ENCODE results near the gene CREM. TPM values are rescaled to one million over a fixed set of nuclear protein-coding genes. Genes with fewer than 3 reads are reported as not detected.
"Not testable (repeated sequence)": the region's sequence is repeated elsewhere in the genome, so short reads cannot be mapped to it uniquely, and the experiment has no call there.

The CREM gene
- total RNA-seq (10 to 100 TPM; 16.4 to 17.1 TPM), polyA plus RNA-seq (10 to 100 TPM; 20.4 to 29.6 (median 23.7) TPM), total RNA-seq (20.4 to 106 (median 47.2) reads per million in 6 experiments)

DNA sequence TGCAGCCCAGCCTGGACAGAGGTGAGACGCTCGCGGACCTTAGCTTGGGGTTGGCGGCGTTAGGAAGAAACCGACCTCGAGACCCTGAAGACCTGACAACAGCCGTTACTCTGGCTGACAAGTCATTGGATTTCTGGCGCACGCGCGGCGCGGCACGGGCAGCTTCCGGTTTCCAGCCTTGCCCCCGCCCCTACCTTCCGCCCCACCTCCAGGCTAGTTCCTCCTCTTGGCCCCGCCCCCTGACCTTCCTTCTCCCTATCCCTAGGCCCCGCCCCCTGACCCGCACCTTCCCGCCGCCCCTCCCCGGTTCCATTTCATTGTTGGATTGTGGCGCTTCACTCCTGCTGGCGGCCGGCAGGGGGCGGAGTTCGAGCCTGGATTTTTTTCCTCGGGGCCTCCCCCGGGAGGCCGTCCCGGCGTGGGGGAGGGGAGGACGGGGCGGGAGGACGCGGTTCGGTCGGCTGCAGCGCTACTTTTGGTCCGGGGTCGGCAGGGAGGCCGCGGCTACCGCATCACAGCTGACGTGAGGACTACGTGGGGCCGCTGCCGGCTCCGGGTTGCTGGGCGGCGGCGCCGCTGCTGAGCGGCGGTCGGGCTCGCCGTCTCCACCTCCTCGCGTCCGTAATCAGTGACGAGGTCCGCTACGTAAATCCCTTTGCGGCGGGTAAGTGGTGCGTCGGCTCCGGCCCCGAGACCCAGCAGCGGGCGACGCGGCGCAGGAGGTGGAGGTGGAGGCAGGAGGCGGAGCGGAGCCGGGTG, at the start of gene CREM:
CREM (plus strand) TSS at position 317 of the 759 bp plus-strand sequence. CDS start 10,990 bp downstream, outside the sequence.
- DNase-seq (peak; percentile 97 to 100 (median 99)), ATAC-seq (peak; percentile 77 to 79)
- peak within 1 kb of the TSS; percentile 95 to 100 (median 99) for H3K27ac Mint-ChIP-seq
- POLR2A ChIA-PET: interaction anchor here (0.6 to 3.9 kb wide), 14 partner anchors 8 to 1878 kb away, joined by 3 to 78 read pairs (median 4); partner anchors contain the start of gene CUL2
- no peaks in the 10 kb centered on the region for H3K9me3 Mint-ChIP-seq
- peaks cover 6 to 51% (median 37%) of the 10 kb centered on the region in 4 donors for H3K4me1 Mint-ChIP-seq
- no peaks in the 10 kb centered on the region for H3K36me3 Mint-ChIP-seq
- H3K27me3 Mint-ChIP-seq: no peaks in the 10 kb centered on the region
- H3K4me3 Mint-ChIP-seq: peak within 1 kb of the TSS; percentile 82 to 97 (median 92)

DNA sequence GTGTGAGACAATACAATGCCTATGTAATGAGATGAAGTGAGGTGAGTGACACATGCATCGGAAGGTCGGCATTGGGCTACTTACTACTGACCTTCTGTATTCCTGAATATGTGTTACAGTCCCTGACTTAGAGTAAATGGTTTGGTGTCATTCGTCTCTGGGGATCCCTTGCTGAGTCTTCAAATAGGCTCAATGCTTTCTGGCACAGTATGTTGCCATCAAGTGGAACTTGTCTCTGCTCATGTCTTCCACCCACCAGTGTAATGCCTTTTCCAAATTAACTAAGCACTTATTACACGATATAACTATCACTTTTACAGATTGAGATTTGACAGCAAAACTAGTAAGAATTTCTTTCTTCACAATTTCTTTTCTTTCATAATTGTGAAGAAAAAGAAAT, 47.4 kb upstream of the CREM start:
- no peak for DNase-seq
- POLR2A ChIA-PET: no interaction called here
- Mint-ChIP-seq H3K27me3 (no peaks in the 10 kb centered on the region), H3K36me3 (peaks cover 6 to 61% (median 20%) of the 10 kb centered on the region in 3 donors), H3K4me1 (peaks cover 26 to 54% (median 41%) of the 10 kb centered on the region in 4 donors), H3K4me3 (no peak overlapping the region), H3K9me3 (peaks cover 0 to 3% (median 0%) of the 10 kb centered on the region in 9 donors), H3K27ac (peak overlapping the region in 1 of 10 donors; percentile 4)
- ATAC-seq: no peak

DNA sequence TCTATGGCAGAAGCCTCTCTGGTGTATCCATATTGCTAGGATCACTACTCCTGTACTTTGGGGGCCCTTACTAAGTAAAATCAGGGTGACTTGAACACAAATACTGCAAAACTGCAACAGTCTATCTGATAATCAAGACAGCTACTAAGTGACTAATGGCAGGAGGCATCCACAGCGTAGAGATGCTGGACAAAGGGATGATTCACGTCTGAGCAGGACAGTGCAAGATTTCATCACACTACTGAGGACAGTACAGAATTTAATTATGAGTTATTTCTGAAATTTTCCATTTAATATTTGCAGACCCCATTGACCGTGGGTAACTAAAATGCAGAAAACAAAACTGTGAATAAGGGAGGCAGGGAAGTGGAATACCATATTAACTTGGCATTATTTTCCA, 46.9 kb upstream of the CREM start:
- no peak for DNase-seq
- Mint-ChIP-seq H3K9me3 (peaks cover 0 to 3% (median 0%) of the 10 kb centered on the region in 9 donors), H3K27me3 (no peaks in the 10 kb centered on the region), H3K4me3 (no peak overlapping the region), H3K27ac (peak overlapping the region in 1 of 10 donors; percentile 4), H3K4me1 (peaks cover 23 to 54% (median 42%) of the 10 kb centered on the region in 4 donors), H3K36me3 (peaks cover 6 to 58% (median 20%) of the 10 kb centered on the region in 3 donors)
- ATAC-seq: no peak
- POLR2A ChIA-PET: no interaction called here

GRCh38 chr10:35080261-35080660, 46.4 kb upstream of the CREM start:
- Mint-ChIP-seq H3K36me3 (peaks cover 6 to 56% (median 20%) of the 10 kb centered on the region in 3 donors), H3K4me1 (peaks cover 20 to 50% (median 38%) of the 10 kb centered on the region in 4 donors)
- not testable (repeated sequence) for ATAC-seq

GRCh38 chr10:35083242-35083641, 43.4 kb upstream of the CREM start:
- H3K4me3 Mint-ChIP-seq: peak overlapping the region in 2 of 10 donors; percentile 2 to 22
- peaks cover 34 to 70% (median 65%) of the 10 kb centered on the region in 4 donors for H3K4me1 Mint-ChIP-seq
- ATAC-seq: no peak
- peak overlapping the region in 1 of 10 donors; percentile 58 for H3K27ac Mint-ChIP-seq
- peaks cover 6 to 51% (median 18%) of the 10 kb centered on the region in 3 donors for H3K36me3 Mint-ChIP-seq
- DNase-seq: no peak
- H3K27me3 Mint-ChIP-seq: no peaks in the 10 kb centered on the region
- POLR2A ChIA-PET: no interaction called here
- H3K9me3 Mint-ChIP-seq: peaks cover 0 to 3% (median 0%) of the 10 kb centered on the region in 9 donors

More at GRCh38 chr10:35080261-35080660, 46.4 kb upstream of the CREM start:
- not testable (repeated sequence) for H3K9me3 Mint-ChIP-seq, H3K4me3 Mint-ChIP-seq, H3K27ac Mint-ChIP-seq, DNase-seq, H3K27me3 Mint-ChIP-seq
- POLR2A ChIA-PET: interaction anchor here (1.1 kb wide), 1 partner anchor 9 kb away, joined by 3 read pairs; no protein-coding TSS in a partner anchor

DNA sequence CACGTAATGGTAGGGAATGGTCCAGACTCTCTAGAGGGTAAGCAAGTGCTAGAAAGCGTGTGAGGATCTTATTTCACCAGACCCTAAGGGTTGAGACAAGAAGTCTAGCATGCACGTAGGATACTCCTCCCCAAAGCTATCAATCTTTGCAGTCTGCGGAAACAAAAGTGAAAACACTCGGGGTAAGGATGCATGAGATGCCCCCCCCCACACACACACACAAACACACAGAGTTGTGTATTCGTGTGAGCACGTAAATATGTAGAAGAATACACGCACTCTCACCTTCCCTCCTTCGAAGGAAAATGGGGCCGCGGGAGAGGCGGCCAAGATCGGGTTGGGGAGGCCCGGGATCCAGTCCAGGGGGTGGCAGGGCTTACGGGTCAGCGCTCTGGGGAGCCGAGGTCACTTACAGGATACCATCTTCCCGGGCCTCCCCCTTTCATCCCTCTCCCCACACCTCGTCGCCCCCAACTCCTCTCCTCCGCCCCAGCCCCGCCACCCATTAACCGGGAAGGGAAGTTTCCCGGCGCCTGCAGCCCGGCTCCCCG, 37.0 kb upstream of the CREM start:
- ATAC-seq (peak; percentile 15 to 27), DNase-seq (peak in 6 of 10 donors; percentile 1 to 35 (median 15))
- no peaks in the 10 kb centered on the region for H3K9me3 Mint-ChIP-seq

GRCh38 chr10:35090162-35090954, 36.3 kb upstream of the CREM start, which contains the start of gene CUL2:
Gene CUL2, minus strand, starts transcription at chr10:35090341. Its CDS starts 19,024 bp downstream, at chr10:35071317.
- peak within 1 kb of the TSS; percentile 91 to 100 (median 96) for H3K4me3 Mint-ChIP-seq
- H3K36me3 Mint-ChIP-seq: peaks cover 4 to 12% (median 4%) of the 10 kb centered on the region in 3 donors
- H3K9me3 Mint-ChIP-seq: no peaks in the 10 kb centered on the region
- POLR2A ChIA-PET: interaction anchor here (0.7 to 3.4 kb wide), 4 partner anchors 31 to 113 kb away, joined by 3 to 32 read pairs (median 8); partner anchors contain the start of gene CREM
- DNase-seq (peak; percentile 83 to 100 (median 92)), ATAC-seq (peak; percentile 95 to 97)
- peaks cover 22 to 52% (median 50%) of the 10 kb centered on the region in 4 donors for H3K4me1 Mint-ChIP-seq
- H3K27ac Mint-ChIP-seq: peak within 1 kb of the TSS; percentile 91 to 100 (median 98)
- peaks cover 0 to 2% (median 0%) of the 10 kb centered on the region in 5 donors for H3K27me3 Mint-ChIP-seq

More for the DNA sequence above, 37.0 kb upstream of the CREM start:
- peak overlapping the region; percentile 48 to 100 (median 96) for H3K27ac Mint-ChIP-seq
- POLR2A ChIA-PET: interaction anchor here (1.8 to 3.4 kb wide), 2 partner anchors 37 to 106 kb away, joined by 12 to 32 read pairs; partner anchors contain the start of gene CREM
- peaks cover 4 to 14% (median 4%) of the 10 kb centered on the region in 3 donors for H3K36me3 Mint-ChIP-seq
- no peaks in the 10 kb centered on the region for H3K27me3 Mint-ChIP-seq
- H3K4me1 Mint-ChIP-seq: peaks cover 22 to 52% (median 51%) of the 10 kb centered on the region in 4 donors
- H3K4me3 Mint-ChIP-seq: peak overlapping the region; percentile 88 to 100 (median 96)

DNA sequence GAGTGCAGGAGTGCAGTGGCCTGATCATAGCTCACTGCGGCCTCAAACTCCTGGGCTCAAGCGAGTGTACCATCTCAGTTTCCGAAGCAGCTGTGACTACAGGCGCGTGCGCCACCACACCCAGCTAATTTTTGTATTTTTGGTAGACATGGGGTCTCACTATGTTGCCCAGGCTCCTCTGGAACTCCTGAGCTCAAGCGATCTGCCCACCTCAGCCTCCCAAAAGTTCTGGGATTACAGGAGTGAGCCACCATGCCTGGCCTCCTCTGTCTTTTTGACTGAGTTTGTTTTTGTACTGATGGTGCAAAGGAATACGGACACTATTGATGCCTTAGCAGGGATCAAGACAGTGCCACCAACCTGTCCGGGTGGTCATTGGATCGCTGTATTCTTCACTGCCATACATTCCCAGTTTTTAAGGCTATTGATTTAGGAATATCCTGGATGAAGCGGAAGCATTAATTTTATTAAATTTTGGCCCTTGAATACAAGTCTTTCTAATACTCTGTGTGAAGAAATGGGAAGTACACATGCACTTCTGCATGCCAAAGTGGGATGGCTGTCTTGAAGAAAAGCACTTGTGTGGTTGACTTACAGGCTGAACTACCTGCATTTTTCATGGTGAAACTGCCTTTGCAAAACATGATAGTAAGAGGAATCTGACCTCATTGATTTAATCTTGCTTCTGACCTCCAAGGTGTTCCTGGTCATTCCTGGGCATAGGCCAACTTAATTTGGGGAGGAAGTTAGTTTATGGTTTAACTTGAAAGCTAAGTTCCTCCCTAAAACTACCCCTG, 34.5 kb upstream of the CREM start:
- Mint-ChIP-seq H3K4me1 (peaks cover 17 to 34% (median 33%) of the 10 kb centered on the region in 4 donors), H3K9me3 (no peaks in the 10 kb centered on the region), H3K27me3 (peaks cover 0 to 12% (median 11%) of the 10 kb centered on the region in 5 donors), H3K4me3 (peak overlapping the region in 2 of 10 donors; percentile 25 to 34), H3K36me3 (peaks cover 4 to 9% (median 4%) of the 10 kb centered on the region in 3 donors), H3K27ac (no peak overlapping the region)
- ATAC-seq: no peak
- POLR2A ChIA-PET: interaction anchor here (3.4 kb wide), 1 partner anchor 35 kb away, joined by 32 read pairs; the partner anchor contains the start of gene CREM
- DNase-seq: no peak

DNA sequence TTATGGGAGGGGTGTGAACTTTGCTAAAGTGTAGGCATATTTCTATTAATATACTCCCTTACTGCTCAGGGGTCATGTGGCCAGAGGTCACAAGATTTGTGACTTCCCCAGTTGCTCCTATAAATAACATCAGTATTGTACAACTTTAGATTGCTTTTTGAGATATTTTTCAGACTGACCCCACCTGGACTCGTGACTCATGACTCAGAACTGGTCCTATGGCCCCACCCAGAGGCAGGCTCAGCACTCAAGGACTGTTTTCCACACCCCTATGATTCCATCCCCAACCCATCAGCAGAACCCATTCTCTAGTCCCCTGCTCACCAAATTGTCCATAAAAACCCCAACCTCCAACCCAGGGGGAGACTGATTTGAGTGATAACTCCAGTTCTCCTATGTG, 33.8 kb upstream of the CREM start:
- H3K36me3 Mint-ChIP-seq: peaks cover 2 to 4% (median 4%) of the 10 kb centered on the region in 3 donors
- H3K4me1 Mint-ChIP-seq: peaks cover 10 to 28% (median 27%) of the 10 kb centered on the region in 4 donors
- H3K27ac Mint-ChIP-seq: no peak overlapping the region
- H3K27me3 Mint-ChIP-seq: peaks cover 0 to 13% (median 12%) of the 10 kb centered on the region in 5 donors
- no peaks in the 10 kb centered on the region for H3K9me3 Mint-ChIP-seq
- DNase-seq (no peak), ATAC-seq (no peak)
- POLR2A ChIA-PET: no interaction called here
- no peak overlapping the region for H3K4me3 Mint-ChIP-seq

DNA sequence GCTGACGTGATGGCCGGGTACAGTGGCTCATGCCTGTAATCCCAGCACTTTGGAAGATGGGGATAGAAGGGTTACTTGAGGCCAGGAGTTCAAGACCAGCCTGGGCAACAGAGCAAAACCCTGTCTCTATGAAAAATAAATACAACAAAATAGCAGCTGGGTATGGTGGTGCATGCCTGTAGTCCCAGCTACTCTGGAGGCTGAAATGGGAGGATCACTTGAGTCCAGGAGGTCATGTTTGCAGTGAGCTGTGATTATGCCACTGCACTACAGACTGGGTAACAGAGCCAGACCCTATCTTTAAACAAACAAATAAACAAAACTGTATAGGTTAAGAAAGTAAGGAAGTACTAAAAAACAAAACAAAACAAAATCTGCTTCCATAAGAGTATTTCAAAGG, 30.3 kb upstream of the CREM start:
- H3K9me3 Mint-ChIP-seq: no peaks in the 10 kb centered on the region
- peaks cover 0 to 4% (median 0%) of the 10 kb centered on the region in 3 donors for H3K36me3 Mint-ChIP-seq
- POLR2A ChIA-PET: no interaction called here
- peaks cover under 1 to 3% (median 2%) of the 10 kb centered on the region in 4 donors for H3K4me1 Mint-ChIP-seq
- DNase-seq: no peak
- no peak for ATAC-seq
- H3K27ac Mint-ChIP-seq: no peak overlapping the region
- no peak overlapping the region for H3K4me3 Mint-ChIP-seq
- H3K27me3 Mint-ChIP-seq: peaks cover 5 to 22% (median 17%) of the 10 kb centered on the region in 5 donors

DNA sequence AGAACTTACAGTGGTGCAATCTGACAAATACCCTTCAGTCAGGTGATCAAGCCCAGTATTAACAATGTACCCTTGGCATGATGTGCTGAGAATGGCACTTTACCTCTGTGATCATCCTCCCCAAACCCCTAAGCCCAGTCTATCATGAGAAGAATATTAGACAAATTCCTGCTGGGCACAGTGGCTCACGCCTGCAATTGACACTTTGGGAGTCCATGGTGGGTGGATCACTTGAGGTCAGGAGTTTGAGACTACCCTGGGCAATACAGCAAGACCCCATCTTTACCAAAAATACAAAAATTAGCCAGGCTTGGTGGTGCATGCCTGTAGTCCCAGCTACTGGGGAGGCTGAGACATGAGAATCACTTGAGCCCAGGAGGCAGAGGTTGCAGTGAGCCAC, 29.1 kb upstream of the CREM start:
- POLR2A ChIA-PET: no interaction called here
- no peak overlapping the region for H3K4me3 Mint-ChIP-seq
- H3K36me3 Mint-ChIP-seq: peaks cover 0 to 4% (median 0%) of the 10 kb centered on the region in 3 donors
- no peaks in the 10 kb centered on the region for H3K9me3 Mint-ChIP-seq
- ATAC-seq (no peak), DNase-seq (no peak)
- peaks cover 5 to 22% (median 17%) of the 10 kb centered on the region in 5 donors for H3K27me3 Mint-ChIP-seq
- no peak overlapping the region for H3K27ac Mint-ChIP-seq
- peaks cover 0 to 2% (median 0%) of the 10 kb centered on the region in 4 donors for H3K4me1 Mint-ChIP-seq

Data from naive thymus-derived CD8-positive, alpha-beta T cell (primary cell).